Endodermal cell (in vitro differentiated cells): ENCODE data around the gene SYNJ2. TPM values are rescaled to one million over a fixed set of nuclear protein-coding genes. Genes with fewer than 3 reads are reported as not detected.

Experiments
- DNase-seq: peaks from one replicate; pipeline ENCODE4 v3.0.0-alpha.2; 2017
- H3K27ac ChIP-seq: 2 replicates; pipeline ENCODE4 v1.5.1; 2013; ENCODE audit warnings: mild to moderate bottlenecking, low read depth, low read length, moderate library complexity
- H3K27me3 ChIP-seq: 2 replicates; pipeline ENCODE4 v1.6.1; 2013; ENCODE audit warnings: mild to moderate bottlenecking, low read length, moderate library complexity; ENCODE audit not compliant: insufficient read depth, control insufficient read depth, poor library complexity, severe bottlenecking
- H3K36me3 ChIP-seq: 2 replicates; pipeline ENCODE4 v1.7.0; 2013; ENCODE audit warnings: mild to moderate bottlenecking, low read length, moderate library complexity; ENCODE audit not compliant: control insufficient read depth, insufficient read depth
- H3K4me1 ChIP-seq: one replicate; pipeline ENCODE4 v1.7.0; 2013; ENCODE audit warnings: low read length; ENCODE audit not compliant: control insufficient read depth, insufficient read depth
- H3K4me3 ChIP-seq: 2 replicates; pipeline ENCODE4 v1.5.1; 2013; ENCODE audit warnings: mild to moderate bottlenecking, low read length, moderate library complexity
- H3K9ac ChIP-seq: 2 replicates; pipeline ENCODE4 v1.6.1; 2013; ENCODE audit warnings: mild to moderate bottlenecking, low read length, moderate library complexity; ENCODE audit not compliant: poor library complexity, severe bottlenecking; ENCODE audit errors: extremely low read depth
- H3K9me3 ChIP-seq: 2 replicates; pipeline ENCODE4 v1.6.1; 2013; ENCODE audit warnings: mild to moderate bottlenecking, low read length, moderate library complexity; ENCODE audit not compliant: control insufficient read depth
- H3K27ac Mint-ChIP-seq: 2 replicates; pipeline ENCODE4 v1.8.0; 2020; ENCODE audit warnings: mixed read lengths
- H3K27me3 Mint-ChIP-seq: 2 replicates; pipeline ENCODE4 v1.8.0; 2021; ENCODE audit warnings: mild to moderate bottlenecking, mixed read lengths; ENCODE audit not compliant: insufficient read depth
- H3K36me3 Mint-ChIP-seq: 2 replicates; pipeline ENCODE4 v1.8.0; 2020; ENCODE audit warnings: low read depth, mixed read lengths
- H3K4me1 Mint-ChIP-seq: 2 replicates; pipeline ENCODE4 v1.8.0; 2020; ENCODE audit warnings: mixed read lengths
- H3K4me3 Mint-ChIP-seq: 2 replicates; pipeline ENCODE4 v1.8.0; 2020; ENCODE audit warnings: mild to moderate bottlenecking, moderate library complexity, mixed read lengths
- H3K9me3 Mint-ChIP-seq: 2 replicates; pipeline ENCODE4 v1.8.0; 2020; ENCODE audit warnings: mild to moderate bottlenecking, mixed read lengths
- CTCF ChIP-seq: fragments of 200-600 bp; sonication (generic); conservative IDR thresholded peaks from 2 replicates; pipeline ENCODE4 v1.5.0; 2021; ENCODE audit warnings: antibody characterized with exemption, mild to moderate bottlenecking
- WGBS, 2 experiments: methylation state at CpG; one replicate each; pipeline versions ENCODE4 v1.1.5 to v1.1.7; 2013; ENCODE audit warnings: missing lambda C conversion rate in 2 of 2, mixed read lengths in 1 of 2; ENCODE audit not compliant: insufficient coverage in 1 of 2, insufficient read length in 1 of 2; 5-methylcytosine and 5-hydroxymethylcytosine counted together
- long read RNA-seq, 4 experiments: library from polyadenylated mRNA in 2 of 4; library from RNA in 1 of 4; library from capped mRNA in 1 of 4; stranded (forward) in 3 of 4; unstranded in 1 of 4; transcript quantifications; one replicate each; pipeline ENCODE4 v2.0.0, GENCODE V29; 2020 to 2021; ENCODE audit warnings: inconsistent platforms in 1 of 4
- polyA plus RNA-seq, 2 experiments: library from polyadenylated mRNA; stranded (reverse); fragments of 50-300 nt; gene quantifications; one replicate each; pipeline ENCODE4 v1.2.3, GENCODE V29; 2013
- total RNA-seq, 2 donors: library from RNA; stranded (reverse); fragmentation: NEBNext Ultra II Directional in 1 of 2; extraction: Animal tissue kit (Norgen Biotek cat#: 25700) in 1 of 2; gene quantifications; 2 replicates in 1 of 2; 3 replicates in 1 of 2; pipeline ENCODE4 v1.2.1, GENCODE V29; 2021

Gene SYNJ2
- 10 to 100 TPM; 21.2 to 32.8 TPM for total RNA-seq
- polyA plus RNA-seq (2013, experiment 1 of 2): 4.3 TPM
- polyA plus RNA-seq (2013, experiment 2 of 2): 4.7 TPM
- long read RNA-seq, experiment 1, partial matches to known transcripts: 7 of 11 reads
- long read RNA-seq, experiment 1, other reads (novel, unspliced or antisense): 4 of 11 reads
- long read RNA-seq, experiment 2, full-length matches to known transcripts: 9 of 41 reads
- long read RNA-seq, experiment 2, partial matches to known transcripts: 15 of 41 reads
- long read RNA-seq, experiment 2, other reads (novel, unspliced or antisense): 17 of 41 reads
- long read RNA-seq, experiment 3, full-length matches to known transcripts: 4 of 15 reads
- long read RNA-seq, experiment 3, partial matches to known transcripts: 8 of 15 reads
- long read RNA-seq, experiment 3, other reads (novel, unspliced or antisense): 3 of 15 reads
- long read RNA-seq, experiment 4, partial matches to known transcripts: 0 of 2 reads
- long read RNA-seq, experiment 4, other reads (novel, unspliced or antisense): 2 of 2 reads

DNA sequence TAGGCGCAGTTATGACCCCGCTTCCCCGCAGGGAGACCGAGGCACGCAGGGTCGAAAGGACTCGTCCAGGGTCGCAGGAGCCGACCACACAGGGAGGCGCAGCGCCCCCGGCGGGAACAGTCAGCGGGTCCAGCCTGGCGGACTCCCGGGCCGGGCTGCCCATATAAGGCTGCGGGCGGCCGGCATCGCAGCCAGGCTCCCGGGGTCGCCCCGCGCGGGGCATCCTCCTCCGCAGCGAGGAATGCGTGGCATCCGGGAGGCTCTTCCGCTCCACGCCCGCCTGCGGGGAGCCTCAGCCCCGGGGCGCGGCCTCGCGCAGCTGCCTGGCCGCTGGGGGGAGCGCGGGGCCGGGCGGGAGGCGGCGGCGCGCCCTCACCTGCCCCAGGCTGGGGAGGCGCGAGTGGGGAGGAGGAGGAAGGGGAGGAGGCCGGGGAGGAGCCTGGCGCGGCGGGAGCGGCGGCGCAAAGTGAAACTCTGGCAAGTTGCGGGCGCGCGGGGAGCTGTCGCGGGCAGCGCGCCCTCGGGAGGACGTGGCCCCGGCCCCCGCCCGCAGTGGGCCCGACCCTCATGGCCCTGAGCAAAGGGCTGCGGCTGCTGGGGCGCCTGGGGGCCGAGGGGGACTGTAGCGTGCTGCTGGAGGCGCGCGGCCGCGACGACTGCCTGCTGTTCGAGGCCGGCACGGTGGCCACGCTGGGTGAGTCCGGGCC is at the start of gene SYNJ2:
SYNJ2 (plus strand) TSS at position 469 of the 707 bp plus-strand sequence; CDS start at position 568, 99 bp downstream.
- Mint-ChIP-seq H3K27ac (peak within 1 kb of the TSS; percentile 68), H3K27me3 (peaks cover 39% of the 10 kb centered on the region), H3K4me3 (peak within 1 kb of the TSS; percentile 70), H3K9me3 (no peaks in the 10 kb centered on the region), H3K36me3 (no peaks in the 10 kb centered on the region), H3K4me1 (peaks cover 19% of the 10 kb centered on the region)
- Histone ChIP-seq H3K27me3 (no peaks in the 10 kb centered on the region), H3K27ac (no peak within 1 kb of the TSS), H3K9ac (peak within 1 kb of the TSS; percentile 79), H3K9me3 (no peaks in the 10 kb centered on the region), H3K4me1 (peaks cover 9% of the 10 kb centered on the region), H3K4me3 (peak within 1 kb of the TSS; percentile 88), H3K36me3 (no peaks in the 10 kb centered on the region)
- WGBS, 2 experiments: 1 to 10% methylated on average over 15 to 86 of the region's 86 CpGs
- TF ChIP-seq CTCF: peak; percentile 83
- DNase-seq: peak; percentile 91

- no peak overlapping the region for H3K4me3 ChIP-seq
- peaks cover 90% of the 10 kb centered on the region for H3K36me3 ChIP-seq
Measured at GRCh38 chr6:157935786-157936185, 45.9 kb upstream of the SYNJ2 start.

More at GRCh38 chr6:157935786-157936185, 45.9 kb upstream of the SYNJ2 start:
- Mint-ChIP-seq H3K4me1 (peaks cover 4% of the 10 kb centered on the region), H3K27ac (no peak overlapping the region), H3K9me3 (no peaks in the 10 kb centered on the region), H3K36me3 (peaks cover 65% of the 10 kb centered on the region), H3K27me3 (no peaks in the 10 kb centered on the region), H3K4me3 (no peak overlapping the region)
- DNase-seq: no peak
- Histone ChIP-seq H3K27me3 (no peaks in the 10 kb centered on the region), H3K9ac (no peak overlapping the region), H3K27ac (no peak overlapping the region), H3K9me3 (no peaks in the 10 kb centered on the region), H3K4me1 (peaks cover 6% of the 10 kb centered on the region)
- no peak for TF ChIP-seq CTCF
- 87 to 100% methylated on average over 1 to 2 of the region's 2 CpGs for WGBS, 2 experiments
